ENCODE results near the gene GRIK3. TPM values are rescaled to one million over a fixed set of nuclear protein-coding genes. Genes with fewer than 3 reads are reported as not detected.

The GRIK3 gene
- total RNA-seq, result not detected in 2 replicates

GRCh38 chr1:37034121-37035013 lies at the start of gene GRIK3:
Gene GRIK3 (minus strand): TSS chr1:37034515. CDS start chr1:37034108, 407 bp downstream.

